Superior temporal gyrus (tissue), 1 donor: ENCODE measurements around the gene FOXB1.

ENCODE experiments used
- DNase-seq: peaks from one replicate; pipeline ENCODE4 v3.0.0-alpha.2; 2016; ENCODE audit errors: extremely low spot score

The FOXB1 gene

DNA sequence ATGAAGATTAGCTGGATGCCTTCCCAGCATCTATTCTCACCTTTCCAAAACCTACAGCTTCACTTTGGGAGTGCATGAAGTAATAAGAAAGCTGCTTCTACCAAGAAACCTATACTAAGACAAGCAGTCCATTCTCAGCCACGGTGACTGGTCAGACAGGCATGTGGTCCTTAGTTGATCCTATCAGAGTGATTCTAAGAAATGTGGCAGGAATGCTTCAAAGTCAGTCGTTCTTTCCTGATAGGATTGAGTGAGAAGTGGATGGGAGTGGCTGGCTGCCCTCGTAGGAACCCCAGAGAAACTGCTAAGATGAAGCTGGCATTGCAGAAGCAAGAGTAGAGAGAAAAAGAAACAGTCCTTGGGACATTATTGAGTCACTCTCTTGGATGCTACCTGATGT lies 16.6 kb downstream of the FOXB1 start:
- no peak for DNase-seq

DNA sequence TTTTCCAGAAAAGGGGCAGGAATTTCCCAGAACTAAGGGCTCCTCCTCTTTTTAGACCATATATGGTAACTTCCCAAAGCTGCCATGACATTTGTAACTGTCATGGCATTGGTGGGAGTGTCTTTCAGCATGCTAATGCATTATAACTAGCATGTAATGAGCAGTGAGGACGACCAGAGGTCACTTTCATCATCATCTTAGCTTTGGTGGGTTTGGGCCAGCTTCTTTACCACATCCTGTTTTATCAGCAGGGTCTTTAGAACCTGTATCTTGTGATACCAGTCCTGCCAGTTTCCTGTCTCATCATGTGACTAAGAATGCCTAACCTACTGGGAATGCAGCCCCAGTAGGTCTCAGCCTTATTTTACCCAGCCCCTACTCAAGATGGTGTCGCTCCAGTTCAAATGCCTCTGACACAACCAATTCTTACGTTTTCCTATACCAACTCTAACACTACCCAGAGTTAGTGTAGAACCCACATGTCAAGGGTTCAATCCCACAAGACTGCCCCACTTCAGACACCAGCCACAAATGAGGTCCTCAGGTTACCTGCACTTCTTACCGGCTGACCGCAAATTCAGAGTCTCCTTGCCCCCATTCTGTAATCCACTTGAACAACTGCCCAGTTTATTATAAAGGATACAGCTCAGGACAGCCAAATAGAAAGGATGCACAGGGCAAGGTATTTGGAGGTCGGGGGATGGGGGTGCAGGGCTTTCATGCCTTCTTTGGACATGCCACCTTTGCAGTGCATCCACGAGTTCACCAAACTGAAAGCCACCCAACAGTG lies 17.7 kb downstream of the FOXB1 start:
- no peak for DNase-seq

DNA sequence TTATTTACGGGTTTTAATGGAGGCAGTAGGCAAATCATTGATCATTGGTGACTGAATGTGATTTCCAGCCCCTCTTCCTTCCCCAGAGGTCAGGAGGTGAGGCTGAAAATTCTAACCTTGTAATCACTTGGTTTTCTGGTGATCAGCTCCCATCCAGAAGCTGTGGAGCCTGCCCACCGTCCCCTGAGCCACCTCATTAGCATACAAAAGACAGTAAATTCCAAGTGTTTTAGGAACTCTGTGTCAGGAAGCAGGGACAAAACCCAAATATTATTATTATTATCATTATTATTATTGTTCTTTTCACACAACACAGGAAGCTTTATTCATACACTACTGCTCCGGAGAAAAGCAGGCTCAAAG lies 18.2 kb downstream of the FOXB1 start:
- DNase-seq: no peak

DNA sequence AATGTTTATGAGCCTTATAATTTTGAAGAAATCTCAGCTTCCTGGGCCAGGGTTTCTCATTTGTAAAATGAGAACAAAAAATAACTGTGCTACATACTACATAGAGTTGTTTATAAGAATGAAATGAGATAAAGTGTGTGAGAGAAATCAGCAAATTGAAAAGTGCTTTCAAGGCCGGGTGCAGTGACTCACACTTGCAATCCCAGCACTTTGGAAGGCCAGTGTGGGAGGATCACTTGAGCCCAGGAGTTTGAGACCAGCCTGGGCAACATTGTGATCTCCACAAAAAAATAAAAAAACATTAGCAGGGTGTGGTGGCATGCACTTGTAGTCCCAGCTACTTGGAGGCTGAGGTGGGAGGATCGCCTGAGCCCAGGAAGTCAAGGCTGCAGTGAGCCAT lies 22.4 kb downstream of the FOXB1 start:
- no peak for DNase-seq

DNA sequence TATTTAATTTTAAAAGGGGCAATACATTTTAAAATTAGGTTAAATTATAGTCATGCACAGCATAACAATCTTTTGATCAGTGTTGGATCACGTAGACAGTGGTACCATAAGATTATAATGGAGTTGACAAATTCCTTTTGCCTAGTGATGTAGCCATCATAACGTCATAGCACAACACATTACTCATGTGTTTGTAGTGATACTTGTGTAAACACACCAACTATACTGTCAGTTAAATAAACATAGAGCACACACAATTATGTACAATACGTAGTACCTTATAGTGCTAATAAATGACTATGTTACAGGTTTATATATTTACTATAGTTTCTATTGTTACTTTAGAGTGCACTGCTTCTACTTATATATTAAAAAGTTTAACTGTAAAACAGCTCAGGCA lies 31.2 kb downstream of the FOXB1 start:
- DNase-seq: no peak

DNA sequence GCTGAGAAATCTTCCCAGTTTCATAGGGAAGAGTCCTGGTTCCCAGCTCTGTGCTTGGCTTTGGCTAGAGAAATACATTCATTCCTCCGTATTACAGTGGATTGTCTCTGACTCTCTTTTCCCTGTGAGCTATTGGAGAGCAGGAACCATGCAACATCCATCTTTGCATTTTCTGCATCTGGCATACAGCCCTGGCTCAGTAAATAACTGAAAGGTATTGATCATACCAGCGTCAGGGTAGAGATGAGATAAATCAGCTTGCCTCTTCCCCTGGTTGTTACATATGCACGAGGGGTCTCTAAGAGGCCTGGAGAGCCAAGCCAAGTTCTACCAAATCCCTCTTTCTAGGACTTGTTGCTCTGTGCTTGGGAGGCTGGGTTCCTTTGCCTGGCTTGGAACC lies 35.2 kb downstream of the FOXB1 start:
- no peak for DNase-seq

DNA sequence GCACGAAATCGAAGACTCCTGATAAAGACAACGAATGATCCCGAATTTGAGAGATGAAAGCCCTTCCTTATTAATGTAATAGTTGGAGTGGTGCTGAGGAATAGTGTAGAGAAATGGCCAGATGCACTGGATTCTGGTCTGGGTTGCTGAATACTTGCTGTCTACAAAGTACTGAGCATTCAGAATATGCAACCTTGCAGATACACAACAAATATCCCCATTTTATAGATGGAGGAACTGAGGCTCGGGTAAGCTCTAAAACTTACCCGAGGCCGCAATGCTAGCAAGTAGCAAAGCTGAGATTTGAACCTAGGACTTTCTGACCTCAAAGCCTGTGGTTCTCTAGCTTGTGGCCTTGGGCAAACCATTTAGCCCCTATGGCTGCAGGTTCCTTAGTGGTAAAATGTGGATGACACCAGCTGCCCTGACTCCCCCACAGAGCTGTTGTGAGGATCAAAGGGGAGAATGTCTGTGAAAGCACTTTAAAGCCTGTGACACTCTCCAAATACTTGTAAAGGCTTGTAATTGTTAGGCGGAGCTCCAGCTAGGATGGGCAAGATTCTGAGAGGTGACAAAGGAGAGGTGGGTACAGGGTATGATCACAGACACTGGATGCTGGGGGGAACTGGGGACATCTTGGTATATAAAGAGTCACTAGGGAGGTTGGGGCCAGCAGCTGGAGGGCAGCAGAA lies 39.8 kb downstream of the FOXB1 start:
- no peak for DNase-seq

DNA sequence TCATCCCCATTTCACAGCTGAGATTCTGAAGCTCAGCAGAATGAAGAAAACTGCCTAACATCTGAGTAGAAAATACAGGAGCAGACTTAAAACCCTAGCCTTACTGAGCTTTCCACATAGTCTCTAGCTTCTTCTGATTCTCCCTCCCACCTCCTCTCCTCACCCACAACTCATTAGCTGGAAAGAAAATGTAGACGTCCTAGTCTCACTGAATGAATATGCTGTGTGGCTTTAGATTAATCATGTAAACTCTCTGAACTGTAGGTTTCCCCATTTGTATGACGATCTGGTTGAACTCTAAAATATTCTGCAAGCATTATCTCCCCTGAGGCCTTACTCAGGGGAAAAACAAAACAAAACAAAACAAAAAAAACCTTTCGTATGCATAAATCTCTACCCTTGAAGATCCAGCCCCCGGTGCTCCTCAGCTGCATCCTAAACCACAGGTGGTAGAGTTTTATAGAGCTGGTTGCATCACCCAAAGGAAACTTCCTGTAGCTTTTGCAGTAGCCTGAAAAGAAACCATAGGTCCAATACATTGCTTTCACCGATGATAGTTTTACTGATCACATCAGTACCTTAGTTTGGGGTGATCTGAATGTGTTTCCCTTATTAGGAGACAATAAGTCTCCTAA lies 40.6 kb downstream of the FOXB1 start:
- DNase-seq: no peak

DNA sequence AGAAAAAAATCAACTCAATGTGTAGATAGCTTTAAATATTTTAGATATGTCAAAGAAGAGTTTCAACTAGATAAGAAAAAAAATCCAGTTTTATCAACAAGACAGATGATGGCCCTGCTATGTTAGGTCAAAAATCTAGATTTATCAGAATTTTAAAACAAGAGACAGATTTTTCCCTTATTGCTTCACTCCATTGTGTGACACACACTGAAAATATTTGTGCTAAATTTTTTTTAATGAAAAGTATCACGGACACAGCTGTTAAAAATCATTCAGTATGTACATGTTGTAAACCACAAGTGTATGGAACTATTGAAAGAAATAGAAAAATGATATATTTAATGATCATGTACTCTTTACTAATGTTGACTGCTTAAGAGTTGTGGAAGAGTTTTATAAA lies 43.6 kb downstream of the FOXB1 start:
- no peak for DNase-seq

DNA sequence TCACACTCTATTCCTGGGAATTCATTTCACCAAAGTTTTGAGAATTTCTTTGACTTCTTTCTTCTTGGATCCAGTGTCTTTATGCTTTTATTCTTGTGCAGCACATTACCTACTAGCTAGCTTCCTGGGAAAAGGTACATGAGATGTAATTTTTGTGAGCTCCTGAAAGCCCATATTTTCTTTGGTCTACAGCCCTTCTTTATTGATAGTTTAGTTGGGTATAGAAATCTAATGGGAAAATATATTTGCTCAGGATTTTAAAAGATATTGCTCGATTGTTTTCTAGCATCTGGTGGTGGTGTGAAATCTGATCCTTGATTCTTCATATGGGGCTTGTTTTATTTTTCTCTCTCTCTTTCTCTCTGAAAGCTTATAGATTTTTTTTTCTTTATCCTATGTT lies 45.8 kb downstream of the FOXB1 start:
- no peak for DNase-seq

DNA sequence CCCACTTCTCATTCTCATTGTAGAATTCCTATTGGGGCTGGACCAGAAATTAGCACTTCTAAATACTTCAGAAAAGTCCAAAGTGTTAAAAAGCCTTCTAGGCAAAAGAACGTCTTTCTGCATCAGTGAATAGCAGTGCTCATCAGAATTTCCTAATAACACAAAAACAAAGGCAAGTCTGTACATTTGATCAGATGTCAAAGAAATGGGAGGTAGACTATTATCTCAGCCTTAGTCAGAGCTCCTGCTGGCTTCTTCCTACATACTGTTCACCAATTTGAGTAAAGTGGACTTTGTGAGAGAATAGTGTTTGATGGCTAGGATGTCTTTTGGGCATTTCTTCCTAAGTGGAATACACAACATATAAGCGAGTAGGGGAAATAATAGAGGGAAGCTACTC lies 48.7 kb downstream of the FOXB1 start:
- no peak for DNase-seq

DNA sequence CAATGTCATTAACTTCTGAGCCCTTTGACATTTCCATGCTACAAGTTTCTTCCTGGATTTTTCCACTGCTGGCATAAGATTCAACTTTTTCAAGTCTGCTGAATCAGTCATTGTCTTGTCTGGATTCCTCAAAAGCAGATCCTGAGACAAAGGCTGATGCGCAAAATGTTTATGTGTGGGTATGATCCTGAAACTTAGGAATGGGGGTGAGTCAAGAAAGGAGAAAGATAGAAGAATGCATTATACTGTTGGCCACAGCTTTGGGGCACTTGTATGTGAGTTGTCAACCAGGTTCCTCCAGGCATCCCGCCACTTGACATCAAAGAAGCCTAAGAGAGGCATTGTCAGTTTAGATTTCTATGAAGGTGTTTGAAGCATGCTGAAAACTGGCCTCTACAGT lies 50.4 kb downstream of the FOXB1 start:
- DNase-seq: no peak
